ENCODE measurements around the gene PRSS22. TPM values are rescaled to one million over a fixed set of nuclear protein-coding genes. Genes with fewer than 3 reads are reported as not detected.

Gene PRSS22
- total RNA-seq, 1 experiment from 2014 or later, result 3.9 TPM

Other genes starting within 250 kb of the PRSS22 start
- 24.8 to 27.8 TPM (median 27.2 TPM) in 3 replicates for gene KCTD5, start 175.6 kb downstream of the PRSS22 start, total RNA-seq (2021)
- 5.1 to 5.4 TPM (median 5.1 TPM) in 3 replicates for gene PRSS27, start 137.9 kb downstream of the PRSS22 start, total RNA-seq (2021)
- gene SRRM2, start 105.5 kb downstream of the PRSS22 start, total RNA-seq (2021), result 769 to 823 TPM (median 815 TPM) in 3 replicates
- gene ELOB, start 80.9 kb downstream of the PRSS22 start, total RNA-seq (2021), result 252 to 267 TPM (median 267 TPM) in 3 replicates
- gene PRSS33, start 70.6 kb downstream of the PRSS22 start, total RNA-seq (2021), result 0.18 to 0.44 TPM (median 0.24 TPM) in 3 replicates
- not detected in 3 replicates for gene PRSS41, start 59.7 kb downstream of the PRSS22 start, total RNA-seq (2021)
- gene PRSS21, start 40.9 kb downstream of the PRSS22 start, total RNA-seq (2021), result 1.2 to 1.5 TPM (median 1.4 TPM) in 3 replicates
- gene ZG16B, start 27.9 kb downstream of the PRSS22 start, total RNA-seq (2021), result not detected in 3 replicates
- gene FLYWCH2, start 25.0 kb upstream of the PRSS22 start, total RNA-seq (2021), result 19.7 to 25.0 TPM (median 20.7 TPM) in 3 replicates
- 27.2 to 34.2 TPM (median 32.6 TPM) in 3 replicates for gene FLYWCH1, start 53.8 kb upstream of the PRSS22 start, total RNA-seq (2021)
- 7.5 to 8.6 TPM (median 8.5 TPM) in 3 replicates for gene KREMEN2, start 106.1 kb upstream of the PRSS22 start, total RNA-seq (2021)
- gene PAQR4, start 111.2 kb upstream of the PRSS22 start, total RNA-seq (2021), result 21.1 to 32.4 TPM (median 21.5 TPM) in 3 replicates
- gene PKMYT1, start 122.3 kb upstream of the PRSS22 start, total RNA-seq (2021), result 102 to 120 TPM (median 113 TPM) in 3 replicates
- gene CLDN9, start 154.8 kb upstream of the PRSS22 start, total RNA-seq (2021), result 0.87 to 1.1 TPM (median 0.92 TPM) in 3 replicates
- gene CLDN6, start 160.0 kb upstream of the PRSS22 start, total RNA-seq (2021), result 746 to 778 TPM (median 775 TPM) in 3 replicates
- gene TNFRSF12A, start 162.2 kb upstream of the PRSS22 start, total RNA-seq (2021), result 78.9 to 87.0 TPM (median 79.5 TPM) in 3 replicates
- 76.0 to 84.0 TPM (median 83.2 TPM) in 3 replicates for gene HCFC1R1, start 165.8 kb upstream of the PRSS22 start, total RNA-seq (2021)
- 76.5 to 94.2 TPM (median 88.7 TPM) in 3 replicates for gene THOC6, start 165.9 kb upstream of the PRSS22 start, total RNA-seq (2021)
- gene BICDL2, start 178.8 kb upstream of the PRSS22 start, total RNA-seq (2021), result 27.3 to 28.5 TPM (median 28.2 TPM) in 3 replicates
- 41.2 to 49.0 TPM (median 43.3 TPM) in 3 replicates for gene MMP25, start 188.4 kb upstream of the PRSS22 start, total RNA-seq (2021)
- gene IL32, start 207.5 kb upstream of the PRSS22 start, total RNA-seq (2021), result 3.5 to 4.7 TPM (median 3.6 TPM) in 3 replicates
- gene ZSCAN10, start 241.1 kb upstream of the PRSS22 start, total RNA-seq (2021), result 263 to 286 TPM (median 271 TPM) in 3 replicates

Measured in WTC11 (cell line).